Progenitor cell of endocrine pancreas (in vitro differentiated cells): ENCODE data around the gene MYOF. TPM values are rescaled to one million over a fixed set of nuclear protein-coding genes. Genes with fewer than 3 reads are reported as not detected.

Experiments
- DNase-seq: peaks from one replicate; pipeline ENCODE4 v3.0.0; 2021; ENCODE audit warnings: low spot score; ENCODE audit not compliant: unreplicated experiment
- H3K27ac Mint-ChIP-seq: 2 replicates; pipeline ENCODE4 v1.8.0; 2021; ENCODE audit warnings: mild to moderate bottlenecking, moderate library complexity, mixed read lengths
- H3K27me3 Mint-ChIP-seq: 2 replicates; pipeline ENCODE4 v1.8.0; 2021; ENCODE audit warnings: mixed read lengths
- H3K36me3 Mint-ChIP-seq: 2 replicates; pipeline ENCODE4 v1.8.0; 2022; ENCODE audit warnings: mixed read lengths; ENCODE audit not compliant: insufficient read depth
- H3K4me1 Mint-ChIP-seq: 2 replicates; pipeline ENCODE4 v1.8.0; 2021; ENCODE audit warnings: low read depth, mixed read lengths
- H3K4me3 Mint-ChIP-seq: 2 replicates; pipeline ENCODE4 v1.8.0; 2021; ENCODE audit warnings: low read depth, mild to moderate bottlenecking, moderate library complexity, mixed read lengths
- H3K9me3 Mint-ChIP-seq: 2 replicates; pipeline ENCODE4 v1.8.0; 2021; ENCODE audit warnings: low read depth, mixed read lengths
- CTCF ChIP-seq: fragments of 200-600 bp; sonication (generic); IDR thresholded peaks from one replicate; pipeline ENCODE4 v1.5.0; 2021; ENCODE audit warnings: antibody characterized with exemption, mild to moderate bottlenecking; ENCODE audit not compliant: unreplicated experiment
- total RNA-seq: library from RNA; stranded (reverse); gene quantifications from 2 replicates; pipeline ENCODE4 v1.2.1, GENCODE V29; 2021

Gene MYOF
- total RNA-seq, 1 donor from 2014 or later, result 25.5 TPM

GRCh38 chr10:93352638-93353383, 129.3 kb downstream of the MYOF start:
- Mint-ChIP-seq H3K36me3 (peaks cover 2% of the 10 kb centered on the region), H3K27me3 (no peaks in the 10 kb centered on the region), H3K4me1 (no peaks in the 10 kb centered on the region), H3K4me3 (no peak overlapping the region), H3K9me3 (no peaks in the 10 kb centered on the region), H3K27ac (no peak overlapping the region)
- DNase-seq, result no peak
- TF ChIP-seq CTCF, result peak; percentile 76

GRCh38 chr10:93346694-93347093, 135.4 kb downstream of the MYOF start:
- no peaks in the 10 kb centered on the region for H3K27me3 Mint-ChIP-seq
- TF ChIP-seq CTCF, result no peak

GRCh38 chr10:93346108-93346507, 136.0 kb downstream of the MYOF start:
- DNase-seq, result no peak
- no peaks in the 10 kb centered on the region for H3K27me3 Mint-ChIP-seq
- TF ChIP-seq CTCF, result no peak
- H3K9me3 Mint-ChIP-seq, result no peaks in the 10 kb centered on the region
- no peaks in the 10 kb centered on the region for H3K4me1 Mint-ChIP-seq
- H3K27ac Mint-ChIP-seq, result no peak overlapping the region
- no peak overlapping the region for H3K4me3 Mint-ChIP-seq
- H3K36me3 Mint-ChIP-seq, result peaks cover 1% of the 10 kb centered on the region

More at GRCh38 chr10:93346694-93347093, 135.4 kb downstream of the MYOF start:
- peaks cover 1% of the 10 kb centered on the region for H3K36me3 Mint-ChIP-seq
- H3K27ac Mint-ChIP-seq, result no peak overlapping the region
- H3K9me3 Mint-ChIP-seq, result no peaks in the 10 kb centered on the region
- DNase-seq, result no peak
- no peaks in the 10 kb centered on the region for H3K4me1 Mint-ChIP-seq
- no peak overlapping the region for H3K4me3 Mint-ChIP-seq

DNA sequence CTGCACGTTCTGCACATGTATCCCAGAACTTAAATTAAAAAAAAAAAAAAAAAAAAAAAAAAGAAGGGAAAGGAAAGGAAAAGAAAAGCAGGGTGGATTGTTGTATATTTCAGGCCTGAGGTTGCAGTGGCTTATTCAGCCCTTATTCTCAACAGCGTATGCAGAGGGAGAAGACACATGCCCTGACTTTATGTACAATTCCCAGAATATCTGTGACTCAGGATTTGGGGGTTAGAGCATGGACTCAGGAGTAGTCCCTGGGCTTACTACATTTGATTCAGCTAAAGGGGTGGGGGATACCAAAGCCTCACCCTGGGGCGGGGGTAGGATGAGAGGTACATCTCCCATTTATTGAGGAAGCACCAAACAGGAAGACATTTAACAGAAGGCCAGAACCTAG, 137.4 kb downstream of the MYOF start:
- Mint-ChIP-seq H3K27ac (no peak overlapping the region), H3K4me3 (no peak overlapping the region), H3K27me3 (no peaks in the 10 kb centered on the region), H3K36me3 (peaks cover 1% of the 10 kb centered on the region), H3K4me1 (no peaks in the 10 kb centered on the region), H3K9me3 (no peaks in the 10 kb centered on the region)
- TF ChIP-seq CTCF, result no peak
- DNase-seq, result no peak

- no peak for TF ChIP-seq CTCF
- no peak for DNase-seq
- Mint-ChIP-seq H3K36me3 (peaks cover 3% of the 10 kb centered on the region), H3K27me3 (no peaks in the 10 kb centered on the region), H3K27ac (no peak overlapping the region), H3K4me3 (no peak overlapping the region), H3K4me1 (no peaks in the 10 kb centered on the region), H3K9me3 (no peaks in the 10 kb centered on the region)
Observed at GRCh38 chr10:93342921-93343320, 139.2 kb downstream of the MYOF start.
